H1 (cell line): ENCODE results near the gene OPALIN. TPM values are rescaled to one million over a fixed set of nuclear protein-coding genes. Genes with fewer than 3 reads are reported as not detected.

ENCODE experiments used
- CTCF ChIA-PET: fragments of 300-600 bp; sonication (Branson Sonifier 250); formaldehyde crosslinking; loops from one replicate; lab custom pipeline; 2021; ENCODE audit not compliant: partially characterized antibody; lab: Charles Lee
- POLR2A ChIA-PET: fragments of 300-600 bp; sonication (Branson Sonifier 250); formaldehyde crosslinking; loops from one replicate; lab custom pipeline; 2021; ENCODE audit warnings: inconsistent platforms; ENCODE audit not compliant: partially characterized antibody; lab: Charles Lee
- DNase-seq, 2 experiments: peaks; one replicate each; pipeline versions ENCODE4 v3.0.0 to v3.0.0-alpha.2; 2010 to 2022; ENCODE audit warnings: low spot score in 2 of 2, low read depth in 1 of 2, mixed read lengths in 1 of 2
- FAIRE-seq: peaks from 2 replicates; lab custom pipeline; 2011; peaks lifted over from hg19 to GRCh38; lab: Jason Lieb, UNC
- H2AFZ ChIP-seq: 2 replicates; pipeline ENCODE4 v1.8.1; 2012; ENCODE audit warnings: low read length, inconsistent platforms
- H2AK5ac ChIP-seq: 2 replicates; pipeline ENCODE4 v1.6.1; 2013; ENCODE audit warnings: low read depth, low read length
- H2BK120ac ChIP-seq: replicated peaks from 2 replicates; pipeline ENCODE3; 2013; ENCODE audit warnings: low read depth, low read length, inconsistent platforms
- H2BK12ac ChIP-seq: 2 replicates; pipeline ENCODE4 v1.6.1; 2013; ENCODE audit warnings: low read depth, low read length
- H2BK15ac ChIP-seq: 2 replicates; pipeline ENCODE4 v1.6.1; 2013; ENCODE audit warnings: low read length
- H2BK20ac ChIP-seq: 2 replicates; pipeline ENCODE4 v1.6.1; 2013; ENCODE audit warnings: low read length
- H2BK5ac ChIP-seq: 2 replicates; pipeline ENCODE4 v1.6.1; 2013; ENCODE audit warnings: low read depth, low read length
- H3K14ac ChIP-seq: 2 replicates; pipeline ENCODE4 v1.6.1; 2013; ENCODE audit warnings: inconsistent platforms; ENCODE audit not compliant: insufficient read length
- H3K18ac ChIP-seq: 2 replicates; pipeline ENCODE4 v1.6.1; 2013; ENCODE audit warnings: low read length; ENCODE audit errors: extremely low read depth
- H3K23ac ChIP-seq: 2 replicates; pipeline ENCODE4 v1.6.1; 2013; ENCODE audit warnings: inconsistent platforms; ENCODE audit not compliant: insufficient read length
- H3K23me2 ChIP-seq: 2 replicates; pipeline ENCODE4 v1.6.1; 2013; ENCODE audit warnings: low read depth, low read length
- H3K27ac ChIP-seq: 2 replicates; pipeline ENCODE4 v1.6.1; 2011; ENCODE audit warnings: low read depth, low read length, inconsistent platforms
- H3K27me3 ChIP-seq, 4 experiments: replicated peaks in 1 of 4; 1 replicate in 1 of 4; 2 replicates in 3 of 4; pipeline versions ENCODE4 v1.6.1 to v1.8.1; 2011 to 2013; ENCODE audit warnings: low read length in 3 of 4, mild to moderate bottlenecking in 3 of 4, inconsistent platforms in 2 of 4, mixed read lengths in 2 of 4, moderate library complexity in 1 of 4; ENCODE audit not compliant: control insufficient read depth in 3 of 4, insufficient read depth in 3 of 4; ENCODE audit errors: extremely low read depth in 1 of 4
- H3K36me3 ChIP-seq, 4 experiments: 2 replicates each; pipeline versions ENCODE4 v1.6.1 to v1.8.1; 2011 to 2013; ENCODE audit warnings: mild to moderate bottlenecking in 4 of 4, low read length in 3 of 4, moderate library complexity in 2 of 4, control low read depth in 1 of 4, inconsistent platforms in 1 of 4; ENCODE audit not compliant: insufficient read depth in 4 of 4, control insufficient read depth in 2 of 4
- H3K4ac ChIP-seq: replicated peaks from 2 replicates; pipeline ENCODE3; 2013; ENCODE audit warnings: low read length, low read depth, mixed read lengths, inconsistent platforms; ENCODE audit not compliant: insufficient read length
- H3K4me1 ChIP-seq, 4 experiments: replicated peaks in 1 of 4; 1 replicate in 1 of 4; 2 replicates in 3 of 4; pipeline versions ENCODE4 v1.6.1 to v1.8.1; 2011 to 2013; ENCODE audit warnings: low read length in 3 of 4, inconsistent platforms in 2 of 4, mixed read lengths in 1 of 4; ENCODE audit not compliant: insufficient read depth in 4 of 4, control insufficient read depth in 3 of 4
- H3K4me2 ChIP-seq, 2 experiments: 2 replicates each; pipeline versions ENCODE4 v1.6.1 to v1.8.1; 2011 to 2013; ENCODE audit warnings: low read depth in 2 of 2, low read length in 2 of 2, control low read depth in 1 of 2, inconsistent platforms in 1 of 2, mild to moderate bottlenecking in 1 of 2; ENCODE audit not compliant: insufficient read depth in 1 of 2
- H3K4me3 ChIP-seq, 4 experiments: fragments of 200-600, 300-600 bp in 1 of 4; sonication (generic), shearing (Covaris generic), sonication (Bioruptor Twin) in 1 of 4; 2 replicates each; pipeline versions ENCODE4 v1.5.1 to v1.8.1; 2011 to 2016; ENCODE audit warnings: low read length in 4 of 4, low read depth in 3 of 4, control low read depth in 2 of 4, inconsistent platforms in 2 of 4, mild to moderate bottlenecking in 2 of 4, mixed read lengths in 1 of 4, moderate library complexity in 1 of 4; ENCODE audit not compliant: insufficient read depth in 2 of 4; ENCODE audit errors: extremely low read depth in 1 of 4
- H3K56ac ChIP-seq: replicated peaks from 2 replicates; pipeline ENCODE3; 2013; ENCODE audit warnings: low read depth, mild to moderate bottlenecking, mixed read lengths, low read length, inconsistent platforms; ENCODE audit not compliant: insufficient read length
- H3K79me1 ChIP-seq: 2 replicates; pipeline ENCODE4 v1.6.1; 2013; ENCODE audit warnings: low read depth, low read length, control low read depth
- H3K79me2 ChIP-seq, 2 experiments: 2 replicates each; pipeline versions ENCODE4 v1.6.1 to v1.8.1; 2012 to 2013; ENCODE audit warnings: low read length in 2 of 2, mild to moderate bottlenecking in 2 of 2, inconsistent platforms in 1 of 2; ENCODE audit not compliant: insufficient read depth in 2 of 2, control insufficient read depth in 1 of 2
- H3K9ac ChIP-seq, 4 experiments: replicated peaks in 1 of 4; 1 replicate in 1 of 4; 2 replicates in 3 of 4; pipeline versions ENCODE4 v1.6.1 to v1.8.1; 2011 to 2013; ENCODE audit warnings: low read depth in 3 of 4, low read length in 3 of 4, control low read depth in 2 of 4, mild to moderate bottlenecking in 2 of 4, moderate library complexity in 2 of 4, inconsistent platforms in 1 of 4; ENCODE audit errors: extremely low read depth in 1 of 4
- H3K9me3 ChIP-seq, 2 experiments: 2 replicates each; pipeline versions ENCODE4 v1.6.1 to v1.8.1; 2012 to 2013; ENCODE audit warnings: mild to moderate bottlenecking in 2 of 2, moderate library complexity in 2 of 2, control low read depth in 1 of 2, inconsistent platforms in 1 of 2, low read depth in 1 of 2, low read length in 1 of 2, mixed read lengths in 1 of 2; ENCODE audit not compliant: insufficient read depth in 2 of 2
- H4K20me1 ChIP-seq, 2 experiments: replicated peaks in 1 of 2; 2 replicates each; pipeline versions ENCODE3 to v1.8.1; 2011 to 2013; ENCODE audit warnings: inconsistent platforms in 2 of 2, low read length in 2 of 2, mild to moderate bottlenecking in 1 of 2; ENCODE audit not compliant: insufficient read depth in 2 of 2, control insufficient read depth in 1 of 2
- H4K5ac ChIP-seq: 2 replicates; pipeline ENCODE4 v1.6.1; 2013; ENCODE audit warnings: low read length, low read depth, mixed read lengths, inconsistent platforms; ENCODE audit not compliant: insufficient read length
- H4K8ac ChIP-seq: 2 replicates; pipeline ENCODE4 v1.8.0; 2013; ENCODE audit warnings: mild to moderate bottlenecking, moderate library complexity, low read length, inconsistent platforms; ENCODE audit not compliant: insufficient read depth; ENCODE audit errors: extremely low read depth
- H4K91ac ChIP-seq: replicated peaks from 2 replicates; pipeline ENCODE3; 2013; ENCODE audit warnings: low read length, mixed read lengths, inconsistent platforms; ENCODE audit not compliant: insufficient read length
- BACH1 ChIP-seq: IDR thresholded peaks from 2 replicates; pipeline ENCODE4 v1.6.1; 2012; ENCODE audit warnings: low read length, improper control_type of control experiment
- CBX5 ChIP-seq: fragments of 300-800, 300-1000 bp; sonication (generic); IDR thresholded peaks from 2 replicates; pipeline ENCODE4 v1.7.1; 2016; ENCODE audit warnings: antibody characterized with exemption, low read length, low read depth
- CHD1 ChIP-seq: IDR thresholded peaks from 2 replicates; pipeline ENCODE4 v1.6.1; 2012; ENCODE audit warnings: low read depth, low read length, improper control_type of control experiment
- EGR1 ChIP-seq: IDR thresholded peaks from 2 replicates; pipeline ENCODE4 v1.6.1; 2011; ENCODE audit warnings: low read depth, low read length, borderline replicate concordance
- EP300 ChIP-seq, 2 experiments: IDR thresholded peaks; 1 replicate in 1 of 2; 2 replicates in 1 of 2; pipeline ENCODE4 v1.6.1; 2011 to 2012; ENCODE audit warnings: low read depth in 2 of 2, low read length in 2 of 2, mild to moderate bottlenecking in 2 of 2, borderline replicate concordance in 1 of 2, inconsistent platforms in 1 of 2, moderate library complexity in 1 of 2
- HDAC6 ChIP-seq: IDR thresholded peaks from one replicate; pipeline ENCODE4 v1.7.1; 2012; ENCODE audit warnings: low read depth, mild to moderate bottlenecking, inconsistent platforms, low read length, moderate library complexity
- MAFK ChIP-seq: IDR thresholded peaks from 2 replicates; pipeline ENCODE4 v1.6.1; 2012; ENCODE audit warnings: low read depth, mild to moderate bottlenecking, improper control_type of control experiment, low read length
- MAX ChIP-seq: IDR thresholded peaks from 2 replicates; pipeline ENCODE4 v1.6.1; 2012; ENCODE audit warnings: inconsistent platforms
- PHF8 ChIP-seq: fragments of 200-600 bp; sonication (generic); conservative IDR thresholded peaks from 2 replicates; pipeline ENCODE4 v1.7.1; 2012; ENCODE audit warnings: low read depth, mild to moderate bottlenecking, inconsistent platforms, low read length, moderate library complexity
- RAD21 ChIP-seq, 2 experiments: IDR thresholded peaks in 1 of 2; conservative IDR thresholded peaks in 1 of 2; 2 replicates each; pipeline ENCODE4 v1.6.1; 2011; ENCODE audit warnings: low read depth in 2 of 2, low read length in 2 of 2, improper control_type of control experiment in 1 of 2, inconsistent platforms in 1 of 2, mild to moderate bottlenecking in 1 of 2, moderate library complexity in 1 of 2
- RBBP5 ChIP-seq: IDR thresholded peaks from 2 replicates; pipeline ENCODE4 v1.7.1; 2012; ENCODE audit warnings: low read depth, mild to moderate bottlenecking, inconsistent platforms, low read length, moderate library complexity, borderline replicate concordance
- RFX5 ChIP-seq: IDR thresholded peaks from 2 replicates; pipeline ENCODE4 v1.6.1; 2011; ENCODE audit warnings: low read depth, low read length, improper control_type of control experiment, borderline replicate concordance
- SP1 ChIP-seq: IDR thresholded peaks from 2 replicates; pipeline ENCODE4 v1.6.1; 2011; ENCODE audit warnings: low read depth, low read length
- SP4 ChIP-seq: IDR thresholded peaks from 2 replicates; pipeline ENCODE4 v1.6.1; 2012; ENCODE audit warnings: low read length, inconsistent platforms
- TCF12 ChIP-seq: IDR thresholded peaks from 2 replicates; pipeline ENCODE4 v1.6.1; 2011; ENCODE audit warnings: low read depth, mild to moderate bottlenecking, low read length
- WGBS, 2 experiments: shearing (Covaris generic) in 1 of 2; methylation state at CpG; one replicate each; pipeline versions ENCODE4 v1.1.6 to v1.1.7; 2013 to 2015; ENCODE audit warnings: low lambda C conversion rate in 2 of 2, mixed read lengths in 2 of 2, inconsistent platforms in 1 of 2, low coverage in 1 of 2, missing lambda C conversion rate in 1 of 2; ENCODE audit not compliant: insufficient replicate concordance in 2 of 2, insufficient coverage in 1 of 2, insufficient read length in 1 of 2; ENCODE audit errors: extremely low coverage in 1 of 2, missing lambda C conversion rate in 1 of 2; 5-methylcytosine and 5-hydroxymethylcytosine counted together
- polyA plus RNA-seq, 7 experiments: library from polyadenylated mRNA; depleted of rRNA in 3 of 7; stranded (reverse) in 5 of 7; unstranded in 2 of 7; fragments of >200 nt in 5 of 7; fragments of 200-250 nt in 2 of 7; gene quantifications; 1 replicate in 5 of 7; 2 replicates in 1 of 7; 4 replicates in 1 of 7; pipeline versions ENCODE4 v1.2.1 to v1.2.3, GENCODE V29; 2011 to 2013; ENCODE audit warnings: missing spikeins in 2 of 7, mixed read lengths in 2 of 7
- total RNA-seq: library from RNA; stranded (reverse); fragmentation: NEBNext Ultra II Directional; extraction: Animal tissue kit (Norgen Biotek cat#: 25700); gene quantifications from 2 replicates; pipeline ENCODE4 v1.2.1, GENCODE V29; 2021

OPALIN gene
- total and polyA plus RNA-seq, 2 of the 8 experiments (the other 6 are each of a cell fraction or from before 2014, with no cell fraction given): 0.03 TPM; not detected in 1

- H3K9ac ChIP-seq: no peak overlapping the region
- H3K4me1 ChIP-seq: no peaks in the 10 kb centered on the region; a peak in 1 of 7 replicates
- ChIA-PET CTCF (interaction anchor here (1.2 to 11.2 kb wide), 3 partner anchors 13 to 120 kb away, joined by 3 to 151 read pairs (median 4); no protein-coding TSS in a partner anchor), POLR2A (no interaction called here)
- H3K4ac ChIP-seq: no peak overlapping the region
- H3K23me2 ChIP-seq: no peaks in the 10 kb centered on the region
- H4K8ac ChIP-seq: no peak overlapping the region; the same call in 1 of the 2 replicates
- H3K14ac ChIP-seq: no peak overlapping the region
- no peaks in the 10 kb centered on the region; a peak in 1 of 7 replicates for H3K27me3 ChIP-seq
- H3K56ac ChIP-seq: no peak overlapping the region
- H3K27ac ChIP-seq: no peak overlapping the region
- no peak overlapping the region for H3K18ac ChIP-seq
- H3K36me3 ChIP-seq: no peaks in the 10 kb centered on the region
- H3K79me1 ChIP-seq: no peaks in the 10 kb centered on the region
- WGBS, 2 experiments: 86% methylated on average over 5 of the region's 5 CpGs; no CpG with 5 or more reads in 1 of the 2 experiments
- H4K5ac ChIP-seq: no peak overlapping the region
- no peak overlapping the region for H2BK5ac ChIP-seq
- H3K4me2 ChIP-seq: no peak overlapping the region
- no peak overlapping the region for H4K91ac ChIP-seq
- H3K23ac ChIP-seq: no peak overlapping the region
- no peak overlapping the region for H2BK120ac ChIP-seq
- peaks cover 0 to 3% of the 10 kb centered on the region in 2 experiments for H4K20me1 ChIP-seq
- H2BK15ac ChIP-seq: no peak overlapping the region
- H3K9me3 ChIP-seq: no peaks in the 10 kb centered on the region
- H2BK12ac ChIP-seq: no peak overlapping the region
- DNase-seq (no peak), FAIRE-seq (no peak)
- H2AK5ac ChIP-seq: no peak overlapping the region
- no peak overlapping the region for H2BK20ac ChIP-seq
- H3K79me2 ChIP-seq: no peaks in the 10 kb centered on the region
- no peak overlapping the region for H3K4me3 ChIP-seq
- no peak overlapping the region for H2AFZ ChIP-seq
- TF ChIP-seq MAFK: no peak
- no peak for TF ChIP-seq HDAC6
- no peak for TF ChIP-seq TCF12
- TF ChIP-seq SP1: no peak
- no peak for TF ChIP-seq SP4
- TF ChIP-seq BACH1: no peak
- no peak for TF ChIP-seq EGR1
- TF ChIP-seq CBX5: no peak
- no peak for TF ChIP-seq RFX5
- TF ChIP-seq PHF8: no peak
- TF ChIP-seq MAX: no peak
- no peak for TF ChIP-seq CHD1
- TF ChIP-seq EP300 (IDR thresholded peaks at IDR 0.05; ENCODE audit: borderline replicate concordance in 1 of 2, low read depth in 2 of 2, low read length in 2 of 2): no peak
- no peak for TF ChIP-seq RAD21 (IDR thresholded peaks at IDR 0.05 in 1 of 2, conservative IDR thresholded peaks at IDR 0.05 in 1 of 2; ENCODE audit: low read depth in 2 of 2, low read length in 2 of 2)
- TF ChIP-seq RBBP5: no peak
These were observed 31.0 kb upstream of the OPALIN start for GRCh38 chr10:96389785-96390184.
